ENCODE measurements around the gene OR6Q1. TPM values are rescaled to one million over a fixed set of nuclear protein-coding genes. Genes with fewer than 3 reads are reported as not detected.

OR6Q1 gene
- polyA plus RNA-seq, 1 donor (not counting 4 experiments of a cell fraction or from before 2014, with no cell fraction given) = not detected

- H3K4me1 ChIP-seq (ENCODE audit: control insufficient read depth, extremely low read depth, insufficient read depth, low read length) = peaks cover 42% of the 10 kb centered on the region
- no peak for TF ChIP-seq EZH2 (IDR thresholded peaks at IDR 0.05; ENCODE audit: low read length)
- TF ChIP-seq CTCF (optimal IDR thresholded peaks at IDR 0.05 in 1 of 3, IDR thresholded peaks at IDR 0.05 in 1 of 3, conservative IDR thresholded peaks at IDR 0.05 in 1 of 3; ENCODE audit: extremely low read depth in 1 of 3, insufficient read depth in 2 of 3, low read length in 3 of 3) = peak in 2 of 3 experiments; percentile 36 to 52
- H3K9ac ChIP-seq (ENCODE audit: control insufficient read depth, extremely low read depth, insufficient read depth, low read length) = peak overlapping the region; percentile 11
- no peak for DNase-seq (ENCODE audit: low read depth, low spot score)
- no peak overlapping the region for H3K4me3 ChIP-seq (ENCODE audit: control insufficient read depth in 2 of 3, extremely low read depth in 1 of 3, insufficient read depth in 2 of 3, low read depth in 1 of 3, low read length in 3 of 3)
- H3K9me3 ChIP-seq (ENCODE audit: control insufficient read depth, low read depth, low read length) = no peaks in the 10 kb centered on the region
- peak; percentile 84 for FAIRE-seq
- H2AFZ ChIP-seq (ENCODE audit: control insufficient read depth, low read length) = no peak overlapping the region
- dilution Hi-C loops (cut with MboI; ENCODE audit: extremely low pct_ligation_motif_present, low sequenced_read_pairs) = no loop called here
- no peaks in the 10 kb centered on the region for H3K9me1 ChIP-seq (ENCODE audit: control insufficient read depth, extremely low read depth, insufficient read depth, low read length)
- H4K20me1 ChIP-seq (ENCODE audit: control insufficient read depth, extremely low read depth, insufficient read depth, low read length) = no peaks in the 10 kb centered on the region
- H3K79me2 ChIP-seq (ENCODE audit: control insufficient read depth, insufficient read depth, low read length) = no peaks in the 10 kb centered on the region
- H3K27me3 ChIP-seq (ENCODE audit: control insufficient read depth, extremely low read depth, insufficient read depth, low read length) = no peaks in the 10 kb centered on the region
- peak overlapping the region; percentile 49 for H3K4me2 ChIP-seq (ENCODE audit: control insufficient read depth, extremely low read depth, insufficient read depth, low read depth, low read length)
- peak overlapping the region; percentile 86 for H3K27ac ChIP-seq (ENCODE audit: control insufficient read depth, insufficient read depth, low read length)
- H3K36me3 ChIP-seq (ENCODE audit: control insufficient read depth in 2 of 2, extremely low read depth in 1 of 2, insufficient read depth in 2 of 2, low read length in 2 of 2) = no peaks in the 10 kb centered on the region
Measured at GRCh38 chr11:58060939-58061672, 30.4 kb downstream of the OR6Q1 start.

- Histone ChIP-seq H4K20me1 (ENCODE audit: control insufficient read depth, extremely low read depth, insufficient read depth, low read length) (no peaks in the 10 kb centered on the region), H3K4me2 (ENCODE audit: control insufficient read depth, extremely low read depth, insufficient read depth, low read depth, low read length) (peak overlapping the region; percentile 49), H3K27ac (ENCODE audit: control insufficient read depth, insufficient read depth, low read length) (peak overlapping the region; percentile 86), H3K4me1 (ENCODE audit: control insufficient read depth, extremely low read depth, insufficient read depth, low read length) (peaks cover 42% of the 10 kb centered on the region), H3K9ac (ENCODE audit: control insufficient read depth, extremely low read depth, insufficient read depth, low read length) (peak overlapping the region; percentile 11), H3K9me3 (ENCODE audit: control insufficient read depth, low read depth, low read length) (no peaks in the 10 kb centered on the region), H3K27me3 (ENCODE audit: control insufficient read depth, extremely low read depth, insufficient read depth, low read length) (no peaks in the 10 kb centered on the region), H3K4me3 (ENCODE audit: control insufficient read depth in 2 of 3, extremely low read depth in 1 of 3, insufficient read depth in 2 of 3, low read depth in 1 of 3, low read length in 3 of 3) (no peak overlapping the region), H3K36me3 (ENCODE audit: control insufficient read depth in 2 of 2, extremely low read depth in 1 of 2, insufficient read depth in 2 of 2, low read length in 2 of 2) (no peaks in the 10 kb centered on the region), H2AFZ (ENCODE audit: control insufficient read depth, low read length) (no peak overlapping the region), H3K79me2 (ENCODE audit: control insufficient read depth, insufficient read depth, low read length) (no peaks in the 10 kb centered on the region), H3K9me1 (ENCODE audit: control insufficient read depth, extremely low read depth, insufficient read depth, low read length) (no peaks in the 10 kb centered on the region)
- DNase-seq (ENCODE audit: low read depth, low spot score) = peak; percentile 98
- no peak for TF ChIP-seq CTCF (optimal IDR thresholded peaks at IDR 0.05 in 1 of 3, IDR thresholded peaks at IDR 0.05 in 1 of 3, conservative IDR thresholded peaks at IDR 0.05 in 1 of 3; ENCODE audit: extremely low read depth in 1 of 3, insufficient read depth in 2 of 3, low read length in 3 of 3)
- TF ChIP-seq EZH2 (IDR thresholded peaks at IDR 0.05; ENCODE audit: low read length) = no peak
- dilution Hi-C loops (cut with MboI; ENCODE audit: extremely low pct_ligation_motif_present, low sequenced_read_pairs) = no loop called here
- peak; percentile 89 for FAIRE-seq
Measured at GRCh38 chr11:58061813-58062212, 31.1 kb downstream of the OR6Q1 start.

Data from keratinocyte (primary cell).